Measurements from ENCODE around the gene KCNMB1.
"Not testable (repeated sequence)": the region's sequence is repeated elsewhere in the genome, so short reads cannot be mapped to it uniquely, and the experiment has no call there.

The KCNMB1 gene

GRCh38 chr5:170378740-170379139, 10.4 kb downstream of the KCNMB1 start:
- no peak for DNase-seq (ENCODE audit: extremely low read depth, insufficient read length)
- TF ChIP-seq CTCF (IDR thresholded peaks at IDR 0.05; ENCODE audit: insufficient read depth, low read length, poor library complexity, severe bottlenecking) = no peak
- Histone ChIP-seq H3K4me3 (replicated peaks; ENCODE audit: low read depth, low read length) (no peak overlapping the region), H3K36me3 (ENCODE audit: control insufficient read depth, insufficient read depth, low read length) (no peaks in the 10 kb centered on the region), H3K27me3 (replicated peaks; ENCODE audit: control insufficient read depth, insufficient read depth, low read length) (no peaks in the 10 kb centered on the region)

GRCh38 chr5:170377027-170377426, 12.1 kb downstream of the KCNMB1 start:
- DNase-seq (ENCODE audit: extremely low read depth, insufficient read length) = no peak
- Histone ChIP-seq H3K27me3 (replicated peaks; ENCODE audit: control insufficient read depth, insufficient read depth, low read length) (no peaks in the 10 kb centered on the region; the same call in none of the 2 replicates), H3K36me3 (ENCODE audit: control insufficient read depth, insufficient read depth, low read length) (no peaks in the 10 kb centered on the region), H3K4me3 (replicated peaks; ENCODE audit: low read depth, low read length) (no peak overlapping the region)
- TF ChIP-seq CTCF (IDR thresholded peaks at IDR 0.05; ENCODE audit: insufficient read depth, low read length, poor library complexity, severe bottlenecking) = no peak

- DNase-seq (ENCODE audit: extremely low read depth, insufficient read length); H3K27me3 ChIP-seq (replicated peaks; ENCODE audit: control insufficient read depth, insufficient read depth, low read length); H3K36me3 ChIP-seq (ENCODE audit: control insufficient read depth, insufficient read depth, low read length); H3K4me3 ChIP-seq (replicated peaks; ENCODE audit: low read depth, low read length): not testable (repeated sequence)
Observed at GRCh38 chr5:170376526-170376925, 12.6 kb downstream of the KCNMB1 start.

GRCh38 chr5:170375283-170375682, 13.9 kb downstream of the KCNMB1 start:
- TF ChIP-seq CTCF (IDR thresholded peaks at IDR 0.05; ENCODE audit: insufficient read depth, low read length, poor library complexity, severe bottlenecking) = no peak
- Histone ChIP-seq H3K27me3 (replicated peaks; ENCODE audit: control insufficient read depth, insufficient read depth, low read length) (no peaks in the 10 kb centered on the region; the same call in none of the 2 replicates), H3K4me3 (replicated peaks; ENCODE audit: low read depth, low read length) (no peak overlapping the region), H3K36me3 (ENCODE audit: control insufficient read depth, insufficient read depth, low read length) (no peaks in the 10 kb centered on the region)
- DNase-seq (ENCODE audit: extremely low read depth, insufficient read length) = no peak

GRCh38 chr5:170372971-170373370, 16.2 kb downstream of the KCNMB1 start:
- DNase-seq (ENCODE audit: extremely low read depth, insufficient read length) = no peak
- no peak for TF ChIP-seq CTCF (IDR thresholded peaks at IDR 0.05; ENCODE audit: insufficient read depth, low read length, poor library complexity, severe bottlenecking)
- Histone ChIP-seq H3K4me3 (replicated peaks; ENCODE audit: low read depth, low read length) (no peak overlapping the region), H3K27me3 (replicated peaks; ENCODE audit: control insufficient read depth, insufficient read depth, low read length) (no peaks in the 10 kb centered on the region; the same call in none of the 2 replicates), H3K36me3 (ENCODE audit: control insufficient read depth, insufficient read depth, low read length) (no peaks in the 10 kb centered on the region)

DNA sequence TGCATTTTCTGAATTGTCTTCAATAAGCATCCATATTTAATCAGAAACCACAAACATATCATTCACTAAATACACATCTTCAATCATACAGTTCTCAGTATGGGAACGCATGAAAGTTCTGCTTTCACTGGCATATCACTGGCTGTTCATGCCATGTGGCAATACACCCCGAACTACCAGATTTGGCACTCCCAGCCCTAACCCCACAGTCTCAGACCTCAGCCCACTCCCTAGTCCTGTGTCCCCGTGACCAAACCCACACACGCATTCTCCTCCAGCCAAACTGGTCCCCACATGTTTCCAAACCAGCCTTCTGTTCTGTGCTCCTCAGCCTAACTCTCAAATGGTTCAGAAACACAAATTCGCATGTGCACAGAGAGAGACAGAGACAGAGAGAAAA, 20.6 kb downstream of the KCNMB1 start:
- DNase-seq (ENCODE audit: extremely low read depth, insufficient read length) = no peak
- Histone ChIP-seq H3K36me3 (ENCODE audit: control insufficient read depth, insufficient read depth, low read length) (no peaks in the 10 kb centered on the region), H3K4me3 (replicated peaks; ENCODE audit: low read depth, low read length) (no peak overlapping the region), H3K27me3 (replicated peaks; ENCODE audit: control insufficient read depth, insufficient read depth, low read length) (peaks cover 1% of the 10 kb centered on the region)
- no peak for TF ChIP-seq CTCF (IDR thresholded peaks at IDR 0.05; ENCODE audit: insufficient read depth, low read length, poor library complexity, severe bottlenecking)

Measured in GM06990 (cell line).